Astrocyte of the hippocampus (primary cell): ENCODE measurements around the gene PPIAL4G.
"Not testable (repeated sequence)": the region's sequence is repeated elsewhere in the genome, so short reads cannot be mapped to it uniquely, and the experiment has no call there.

Source experiments
- DNase-seq: peaks from one replicate; pipeline ENCODE4 v3.0.0; 2011; ENCODE audit warnings: low read depth, low spot score

Gene PPIAL4G

GRCh38 chr1:148483029-148483428, at the start of gene PPIAL4G:
TSS of gene PPIAL4G (minus strand) at chr1:148483302. CDS start at chr1:148483252, 50 bp downstream.
- DNase-seq: not testable (repeated sequence)

GRCh38 chr1:148532158-148532557, 49.1 kb upstream of the PPIAL4G start:
- DNase-seq: not testable (repeated sequence)

DNA sequence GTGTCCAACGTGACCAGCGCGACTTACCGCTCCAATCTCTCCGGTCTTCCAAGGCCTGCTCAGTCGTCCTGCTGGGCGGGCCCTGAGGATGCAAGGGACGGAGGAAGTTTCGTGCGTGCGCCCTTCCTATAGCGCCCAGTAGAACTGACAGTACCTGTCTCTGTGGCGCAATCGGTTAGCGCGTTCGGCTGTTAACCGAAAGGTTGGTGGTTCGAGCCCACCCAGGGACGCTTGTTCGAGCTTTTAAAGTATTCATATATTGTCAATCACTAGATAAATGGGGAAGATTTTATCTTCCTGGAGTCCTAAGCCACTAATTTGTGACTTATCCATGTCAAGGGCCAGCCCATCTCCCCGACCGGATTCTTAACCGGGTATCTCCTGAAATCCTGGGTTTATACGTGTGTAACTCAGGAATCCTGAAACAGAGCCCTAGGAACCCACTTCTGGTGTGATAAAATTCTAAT, 46.0 kb upstream of the PPIAL4G start:
- peak; percentile 53 for DNase-seq

DNA sequence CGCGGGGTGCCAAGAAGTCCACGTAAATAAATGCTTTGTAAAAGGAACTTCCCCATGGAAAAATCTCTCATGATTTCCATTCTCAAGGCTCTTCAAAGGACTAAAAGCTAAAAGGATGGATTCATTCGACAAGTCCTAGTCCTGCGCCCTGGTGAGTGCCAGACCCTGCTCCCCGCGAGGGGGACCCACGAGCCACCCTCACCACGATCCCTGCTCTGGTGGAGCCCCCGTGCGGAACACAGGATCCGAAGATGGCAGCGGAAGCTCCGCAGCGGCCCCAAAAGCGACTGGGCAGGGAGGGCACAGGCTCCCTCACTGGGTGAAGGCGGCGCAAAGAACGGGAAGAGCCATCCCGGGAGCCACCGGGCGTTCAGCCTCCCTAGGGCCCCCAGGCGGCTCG, 45.5 kb upstream of the PPIAL4G start:
- DNase-seq: not testable (repeated sequence)

- not testable (repeated sequence) for DNase-seq
These were observed 43.5 kb upstream of the PPIAL4G start for GRCh38 chr1:148526587-148526986.

- not testable (repeated sequence) for DNase-seq
These were observed 40.4 kb upstream of the PPIAL4G start for GRCh38 chr1:148523205-148524144.

DNA sequence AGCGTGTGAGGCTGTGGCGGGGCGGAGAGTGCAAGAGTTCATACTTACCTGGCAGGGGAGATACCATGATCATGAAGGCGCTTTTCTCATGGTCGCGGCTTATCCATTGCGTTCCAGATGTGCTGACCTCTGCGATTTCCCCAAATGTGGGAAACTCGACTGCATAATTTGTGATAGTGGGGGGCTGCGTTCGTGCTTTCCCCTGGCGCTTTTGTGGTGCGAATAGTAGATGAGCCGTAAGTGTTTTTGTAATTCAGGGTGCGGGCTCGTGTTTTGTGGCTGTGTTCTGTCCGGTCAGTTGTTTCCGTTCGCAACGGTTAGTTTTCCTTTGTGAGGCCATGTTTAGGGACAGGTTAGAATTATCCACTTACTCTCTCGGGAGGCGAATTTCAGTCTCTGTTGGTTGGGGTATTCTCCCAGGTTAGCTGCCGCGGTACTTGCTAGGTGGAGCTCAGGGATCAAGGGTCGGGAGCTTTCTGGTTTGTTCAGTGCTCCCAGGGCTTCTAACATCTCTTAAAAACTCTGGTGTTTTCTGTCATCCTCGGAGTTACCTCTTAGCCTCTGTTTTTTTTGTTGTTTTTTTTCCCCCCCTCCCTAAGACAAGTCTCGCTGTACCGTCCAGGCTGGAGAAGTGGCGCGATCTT, 39.6 kb upstream of the PPIAL4G start:
- DNase-seq: peak; percentile 98

DNA sequence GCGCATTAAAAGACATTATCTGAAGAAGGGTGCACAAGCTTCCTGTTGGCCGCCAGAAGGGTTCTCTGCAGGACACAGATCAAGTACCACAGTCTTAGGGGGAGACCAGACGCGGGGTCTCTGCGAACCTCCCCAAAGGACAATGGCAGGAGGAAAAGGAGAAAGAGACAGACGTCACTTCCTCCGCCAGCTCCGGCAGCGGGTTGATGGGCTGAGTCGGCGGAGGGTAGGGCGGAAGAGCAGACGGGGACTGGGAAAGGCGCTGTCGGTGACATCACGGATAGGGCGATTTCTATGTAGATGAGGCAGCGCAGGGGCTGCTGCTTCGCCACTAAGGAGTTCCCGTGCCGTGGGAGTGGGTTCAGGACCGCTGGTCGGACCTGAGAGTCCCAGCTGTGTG, 39.0 kb upstream of the PPIAL4G start:
- peak; percentile 92 for DNase-seq

DNA sequence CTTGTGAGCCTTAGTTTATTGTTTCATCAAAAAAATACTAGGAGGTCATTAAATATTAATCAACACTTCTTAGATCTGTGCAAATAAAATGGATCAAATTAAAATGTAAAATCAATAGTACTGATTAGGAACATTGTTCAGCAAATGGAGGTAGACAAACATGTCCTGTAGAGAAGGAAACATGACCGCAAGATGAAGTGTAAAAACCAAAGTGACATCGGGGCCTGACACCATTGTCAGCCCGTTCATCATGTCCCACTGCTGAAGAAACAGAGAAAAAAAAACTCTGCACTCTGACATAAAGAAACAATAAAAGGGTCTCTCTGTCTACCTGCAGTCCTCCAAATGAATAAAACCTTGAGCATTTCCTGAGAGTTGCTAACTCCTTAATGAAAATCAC, 31.2 kb upstream of the PPIAL4G start:
- not testable (repeated sequence) for DNase-seq

DNA sequence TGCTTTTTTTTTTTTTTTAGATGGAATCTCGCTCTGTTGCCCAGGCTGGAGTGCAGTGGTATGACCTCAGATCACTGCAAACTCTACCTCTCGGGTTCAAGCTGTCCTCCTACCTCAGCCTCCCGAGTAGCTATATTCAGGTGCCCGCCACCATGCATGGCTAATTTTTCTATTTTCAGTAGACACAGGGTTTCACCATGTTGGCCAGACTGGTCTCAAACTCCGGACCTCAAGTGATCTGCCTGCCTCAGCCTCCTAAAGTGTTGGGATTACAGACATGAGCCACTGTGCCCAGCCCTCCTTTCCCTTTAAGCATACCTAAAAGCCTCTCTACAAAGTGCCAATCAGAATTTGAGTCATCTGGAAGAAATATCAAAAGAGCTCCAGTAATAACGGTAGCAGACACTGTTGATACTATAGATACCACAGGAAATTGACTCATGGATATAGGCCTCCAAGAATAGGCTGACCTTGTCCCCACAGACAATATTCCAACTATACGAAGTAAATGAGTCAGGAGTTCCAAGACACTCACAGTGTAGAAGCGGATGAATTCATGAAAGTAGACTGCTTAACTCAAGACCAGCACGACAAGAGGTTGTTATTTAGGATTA, 29.6 kb upstream of the PPIAL4G start:
- DNase-seq: peak; percentile 3

DNA sequence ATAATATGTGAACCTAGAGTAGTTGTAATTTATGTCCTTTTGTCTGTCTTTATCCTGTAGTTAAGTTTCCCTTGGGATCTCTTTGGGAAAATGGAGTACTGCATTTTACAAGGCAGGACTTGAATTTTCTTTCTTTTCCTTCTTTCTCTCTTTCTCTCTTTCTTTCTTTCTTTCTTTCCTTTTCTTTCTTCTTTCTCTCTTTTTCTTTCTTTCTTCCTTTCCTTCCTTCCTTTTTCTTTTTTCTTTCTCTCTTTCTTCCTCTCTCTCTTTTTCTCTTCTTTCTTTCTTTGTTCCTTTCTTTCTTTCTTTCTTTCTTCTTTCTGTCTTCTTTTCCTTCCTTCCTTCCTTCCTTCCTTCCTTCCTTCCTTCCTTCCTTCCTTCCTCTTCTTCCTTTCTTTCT, 10.8 kb upstream of the PPIAL4G start:
- not testable (repeated sequence) for DNase-seq

DNA sequence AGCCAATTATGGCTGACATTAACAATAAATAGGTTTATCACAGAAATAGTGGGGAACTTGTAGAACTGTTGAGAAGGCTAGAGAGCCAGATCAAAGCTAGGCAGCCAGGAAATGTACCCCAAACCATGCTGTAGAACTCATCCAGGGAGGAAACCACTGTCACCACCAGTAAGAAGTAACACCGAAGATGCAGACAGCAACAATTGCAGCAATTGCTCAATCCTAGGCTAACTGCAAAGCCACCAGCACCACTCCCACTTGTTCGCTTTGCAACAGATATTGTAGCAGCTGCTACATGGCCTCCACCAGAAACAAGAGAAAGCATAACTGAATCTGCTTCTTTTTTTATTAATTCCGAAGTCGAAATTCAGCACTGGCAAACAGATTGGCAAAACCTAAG, 2.0 kb downstream of the PPIAL4G start:
- DNase-seq: not testable (repeated sequence)

DNA sequence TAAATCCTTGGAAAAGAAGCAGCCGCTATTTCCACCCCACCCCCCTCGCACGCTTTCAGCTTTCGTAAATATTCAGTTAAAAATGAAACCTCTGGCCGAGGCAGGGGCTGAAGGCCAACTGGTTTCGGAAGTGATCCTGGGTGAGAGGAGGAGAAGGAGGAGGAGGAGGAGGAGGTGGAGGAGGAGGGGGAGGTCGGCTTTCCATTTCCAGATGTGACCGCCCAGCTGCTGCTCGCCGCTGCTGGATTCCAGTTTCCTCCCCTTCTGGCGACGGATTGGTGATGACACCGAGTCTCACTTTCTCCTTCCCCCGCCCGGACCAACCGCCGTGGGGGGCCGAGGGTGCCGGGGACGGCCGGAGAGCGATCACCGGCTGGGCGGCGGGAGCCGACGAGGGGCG, 23.4 kb downstream of the PPIAL4G start:
- DNase-seq: not testable (repeated sequence)

DNA sequence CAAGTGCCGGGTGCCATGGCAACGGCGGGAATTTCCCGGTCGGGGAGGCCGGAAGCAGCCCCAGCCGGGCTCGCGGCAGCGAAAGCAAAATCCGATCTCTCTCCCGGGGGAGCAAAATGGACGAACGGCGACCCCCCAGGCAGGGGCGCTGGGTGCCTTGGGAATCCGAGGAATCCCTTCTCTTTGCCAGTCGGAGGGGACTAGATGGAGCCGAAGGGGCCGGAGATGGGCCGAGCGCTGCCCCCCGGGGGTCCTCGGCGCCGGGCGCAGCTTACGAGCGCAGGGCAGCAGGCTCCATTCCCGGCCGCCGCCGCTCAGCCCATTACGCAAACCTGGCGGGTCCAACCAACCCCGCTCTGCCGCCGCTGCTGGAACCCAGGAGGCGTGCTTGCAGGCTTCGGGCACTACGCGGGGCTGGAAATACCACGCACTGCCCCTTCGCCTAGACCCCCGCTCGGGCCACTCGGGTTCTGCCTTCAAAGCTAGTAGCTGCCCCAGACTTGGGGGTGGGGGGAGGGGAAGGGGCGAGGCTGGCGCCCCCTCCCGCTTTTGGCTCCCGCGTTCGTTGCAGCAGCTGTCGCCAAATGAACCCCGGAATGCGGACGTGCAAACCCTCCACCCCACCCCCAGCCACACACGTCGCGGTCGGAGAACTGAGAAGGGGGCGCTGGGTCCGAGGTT, 24.1 kb downstream of the PPIAL4G start:
- peak; percentile 24 for DNase-seq

DNA sequence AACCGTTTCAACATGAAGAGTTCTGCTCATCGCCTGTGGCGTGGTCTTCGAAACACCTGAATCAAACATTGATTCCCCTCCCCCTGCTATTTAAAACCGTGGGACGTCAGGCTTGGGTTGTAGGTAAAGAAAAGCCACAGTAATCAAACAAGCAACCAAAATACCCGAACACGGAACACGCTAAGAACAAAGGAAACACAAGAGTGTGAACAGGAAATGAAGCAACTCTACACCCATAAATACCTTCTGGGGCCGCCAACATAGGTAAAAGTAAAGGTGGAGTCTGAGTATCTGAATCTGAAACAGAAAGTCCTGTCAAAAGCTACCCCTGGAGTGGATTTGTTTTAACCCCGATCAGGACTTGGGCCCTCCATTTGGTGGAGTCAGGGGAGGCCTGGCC, 24.7 kb downstream of the PPIAL4G start:
- not testable (repeated sequence) for DNase-seq

GRCh38 chr1:148452845-148453244, 30.3 kb downstream of the PPIAL4G start:
- peak; percentile 50 for DNase-seq

DNA sequence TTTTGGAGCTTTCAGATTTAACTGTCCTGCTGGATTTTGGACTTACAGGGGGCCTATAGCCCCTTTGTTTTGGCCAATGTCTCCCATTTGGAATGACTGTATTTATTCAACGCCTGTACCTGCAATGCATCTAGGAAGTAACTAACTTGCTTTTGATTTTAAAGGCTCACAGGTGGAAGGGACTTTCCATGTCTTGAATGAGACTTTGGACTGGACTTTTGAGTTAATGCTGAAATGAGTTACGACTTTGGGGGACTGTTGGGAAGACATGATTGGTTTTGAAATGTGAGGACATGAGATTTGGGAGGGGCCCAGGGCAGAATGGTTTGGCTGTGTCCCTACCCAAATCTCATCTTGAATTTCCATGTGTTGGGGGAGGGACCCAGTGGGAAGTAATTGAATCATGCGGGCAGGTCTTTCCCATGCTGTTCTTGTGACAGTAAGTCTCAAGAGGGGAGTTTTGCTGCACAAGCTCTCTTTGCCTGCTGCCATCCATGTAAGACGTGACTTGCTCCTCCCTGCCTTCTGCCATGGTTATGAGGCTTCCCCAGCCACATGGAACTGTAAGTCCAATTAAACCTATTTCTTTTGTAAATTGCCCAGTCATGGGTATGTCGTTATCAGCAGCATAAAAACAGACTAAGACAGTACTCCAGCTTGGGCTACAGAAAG, 43.3 kb downstream of the PPIAL4G start:
- DNase-seq: not testable (repeated sequence)

DNA sequence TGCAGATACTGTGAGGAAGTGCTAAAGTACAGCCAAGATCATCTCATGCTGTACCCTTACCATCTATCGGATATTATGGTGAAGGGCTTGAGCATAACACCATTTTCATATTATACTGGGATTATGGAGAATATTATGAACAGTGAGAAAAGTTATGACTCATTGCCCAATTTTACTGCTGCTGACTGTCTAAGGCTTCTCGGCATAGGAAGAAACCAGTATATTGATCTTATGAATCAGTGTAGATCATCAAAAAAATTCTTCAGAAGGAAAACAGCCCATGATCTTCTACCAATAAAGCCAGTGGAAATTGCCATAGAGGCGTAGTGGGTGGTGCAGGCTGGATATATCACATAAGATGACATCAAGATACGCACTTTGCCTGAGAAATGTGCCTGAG, 47.7 kb downstream of the PPIAL4G start:
- no peak for DNase-seq

DNA sequence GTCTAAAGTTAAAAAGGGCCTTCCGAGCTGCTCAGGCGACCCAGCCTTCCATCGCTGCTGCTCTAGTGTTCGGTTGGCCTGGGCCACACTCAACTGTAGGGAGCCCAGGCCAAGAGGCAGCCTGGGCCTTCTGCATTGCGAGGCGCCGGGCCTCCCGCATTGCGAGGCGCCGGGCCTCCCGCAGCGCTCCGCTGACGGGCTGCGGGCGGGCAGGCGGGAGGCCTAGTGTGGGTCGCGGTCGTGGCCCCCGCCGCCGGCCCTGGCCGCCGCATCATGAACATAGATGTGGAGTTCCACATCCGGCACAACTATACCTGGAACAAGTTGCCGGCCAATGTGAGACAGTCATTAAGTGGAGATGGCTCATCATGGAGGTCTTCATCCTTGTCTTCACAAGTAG, 48.3 kb downstream of the PPIAL4G start:
- no peak for DNase-seq

DNA sequence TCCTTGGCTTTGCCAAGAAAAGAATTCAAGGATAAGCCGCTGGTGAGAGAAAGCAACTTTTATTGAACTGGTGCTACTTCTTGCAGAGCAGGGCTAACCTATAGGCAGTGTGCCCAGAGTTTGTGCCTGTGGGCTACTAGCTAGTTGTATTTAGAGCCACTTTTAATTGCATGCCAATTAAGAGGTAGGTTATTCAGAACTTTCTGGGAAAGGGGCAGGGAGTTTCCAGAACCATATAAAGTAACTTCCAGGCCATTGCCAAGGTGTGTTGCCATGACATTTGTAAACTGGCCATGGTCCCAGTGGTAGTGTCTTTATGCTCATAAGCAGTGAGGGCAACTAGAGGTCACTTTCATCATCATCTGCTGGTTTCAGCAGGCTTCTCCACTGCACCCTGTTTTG, 50.2 kb downstream of the PPIAL4G start:
- peak; percentile 61 for DNase-seq
